ENCODE results near the gene FKBP14.

FKBP14 gene

DNA sequence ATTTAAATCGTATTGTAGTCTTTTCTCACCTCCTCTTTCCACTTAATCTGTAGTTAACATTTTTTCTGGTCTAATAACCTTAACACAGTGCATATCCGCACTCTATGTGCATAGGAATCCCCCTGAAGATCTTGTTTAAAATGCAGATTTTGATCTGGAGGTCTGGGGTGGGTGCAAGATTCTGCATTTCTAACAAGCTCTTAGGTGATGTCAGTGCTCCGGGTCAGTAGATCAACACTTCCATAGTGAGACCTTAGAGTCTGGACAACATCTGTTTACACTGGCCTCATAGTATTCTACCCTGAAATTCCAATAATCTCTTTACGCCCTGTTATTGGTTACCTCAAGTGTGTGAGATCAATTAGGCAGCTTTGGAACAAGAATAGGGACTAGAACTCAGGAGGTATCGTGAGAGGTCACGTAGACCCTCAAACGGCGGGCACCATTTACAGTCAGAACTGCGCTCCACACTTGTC is 1.3 kb upstream of the FKBP14 start:
- Mint-ChIP-seq H3K36me3 (ENCODE audit: insufficient read depth) (peaks cover 13% of the 10 kb centered on the region), H3K4me3 (no peak overlapping the region), H3K9me3 (no peaks in the 10 kb centered on the region), H3K4me1 (ENCODE audit: low read depth in 2 of 2) (peaks cover 20 to 31% of the 10 kb centered on the region in 2 donors), H3K27ac (peak overlapping the region; percentile 86 to 91), H3K27me3 (no peaks in the 10 kb centered on the region)
- ATAC-seq (replicated peaks), result no peak
- peak in 1 of 3 experiments; percentile 2 for DNase-seq

DNA sequence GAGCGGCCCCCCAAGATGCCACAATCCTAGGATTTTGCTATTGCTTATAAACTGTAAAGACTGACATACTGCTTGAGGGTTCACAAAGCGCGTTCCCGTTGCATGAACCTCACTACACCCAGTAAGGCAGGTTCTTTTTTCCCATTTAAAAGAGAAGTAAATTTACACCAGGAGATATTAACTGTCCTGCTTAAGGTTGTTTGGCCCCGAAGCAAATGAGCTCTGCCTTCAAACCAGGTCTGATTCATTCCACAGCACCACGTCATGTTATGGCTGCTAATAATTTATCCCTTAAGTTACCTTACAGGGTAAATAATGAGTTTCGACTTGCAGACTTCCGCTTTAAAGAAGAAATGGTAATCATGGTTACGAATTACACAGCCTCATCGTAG is 559 bp upstream of the FKBP14 start:
- DNase-seq (peak in 2 of 3 experiments; percentile 10 to 14), ATAC-seq (replicated peaks) (peak; percentile 35)

GRCh38 chr7:30023524-30023923 is 3.0 kb downstream of the FKBP14 start:
- Mint-ChIP-seq H3K9me3 (no peaks in the 10 kb centered on the region), H3K27me3 (no peaks in the 10 kb centered on the region), H3K4me3 (no peak overlapping the region), H3K36me3 (ENCODE audit: insufficient read depth) (peaks cover 17% of the 10 kb centered on the region), H3K27ac (no peak overlapping the region), H3K4me1 (ENCODE audit: low read depth in 2 of 2) (peaks cover 15 to 31% of the 10 kb centered on the region in 2 donors)
- ATAC-seq (replicated peaks) (no peak), DNase-seq (no peak)

More for the DNA sequence above, 559 bp upstream of the FKBP14 start:
- Mint-ChIP-seq H3K27ac (peak overlapping the region; percentile 86 to 91), H3K4me1 (ENCODE audit: low read depth in 2 of 2) (peaks cover 20 to 31% of the 10 kb centered on the region in 2 donors), H3K27me3 (no peaks in the 10 kb centered on the region), H3K4me3 (no peak overlapping the region), H3K36me3 (ENCODE audit: insufficient read depth) (peaks cover 13% of the 10 kb centered on the region), H3K9me3 (no peaks in the 10 kb centered on the region)

DNA sequence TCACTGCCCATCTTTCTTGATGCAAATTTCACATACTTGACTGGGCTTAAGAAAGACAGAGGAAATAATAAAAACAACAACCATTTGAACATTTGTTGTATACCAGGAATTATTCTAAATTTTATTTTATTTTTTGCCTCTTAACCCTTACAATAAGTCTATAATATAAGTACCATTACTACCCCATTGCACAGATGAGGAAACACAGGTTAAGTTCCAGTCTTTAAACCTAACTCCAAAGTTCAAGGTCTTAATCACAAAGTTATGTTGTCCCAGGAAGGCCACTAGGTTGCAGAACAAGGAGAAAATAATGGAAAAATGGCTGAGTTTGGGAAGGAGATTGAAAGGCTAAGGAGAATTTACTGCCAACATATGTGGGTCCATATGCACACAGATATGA is 3.5 kb downstream of the FKBP14 start:
- no peak for DNase-seq
- H3K27ac Mint-ChIP-seq, result no peak overlapping the region
- no peak for ATAC-seq (replicated peaks)
- H3K4me1 Mint-ChIP-seq (ENCODE audit: low read depth in 2 of 2), result peaks cover 14 to 30% of the 10 kb centered on the region in 2 donors
- no peaks in the 10 kb centered on the region for H3K27me3 Mint-ChIP-seq
- H3K9me3 Mint-ChIP-seq, result no peaks in the 10 kb centered on the region
- peaks cover 15% of the 10 kb centered on the region for H3K36me3 Mint-ChIP-seq (ENCODE audit: insufficient read depth)
- no peak overlapping the region for H3K4me3 Mint-ChIP-seq

GRCh38 chr7:30020535-30020934 is 6.0 kb downstream of the FKBP14 start:
- Mint-ChIP-seq H3K9me3 (no peaks in the 10 kb centered on the region), H3K36me3 (ENCODE audit: insufficient read depth) (peaks cover 4% of the 10 kb centered on the region), H3K27me3 (no peaks in the 10 kb centered on the region), H3K4me3 (no peak overlapping the region), H3K4me1 (ENCODE audit: low read depth in 2 of 2) (peaks cover 8 to 13% of the 10 kb centered on the region in 2 donors), H3K27ac (no peak overlapping the region)
- ATAC-seq (replicated peaks) (no peak), DNase-seq (no peak)

DNA sequence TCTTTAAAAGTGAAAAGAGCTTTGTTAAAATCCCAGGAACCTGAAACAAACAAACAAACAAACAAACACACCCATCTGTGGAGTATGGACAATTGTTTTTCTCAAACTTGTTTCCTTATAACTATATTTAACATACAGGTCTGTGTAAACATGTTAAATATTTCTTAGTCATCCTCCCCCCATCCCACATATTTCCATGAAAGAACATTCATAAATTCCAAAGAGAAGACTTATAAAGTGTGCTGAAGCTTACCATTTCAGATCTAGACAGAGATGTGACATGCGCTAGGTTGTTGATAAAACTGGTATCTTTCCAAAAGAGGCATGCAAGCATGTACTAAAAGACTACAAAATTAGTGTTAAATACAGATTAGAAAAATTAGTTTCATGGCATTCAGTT is 6.5 kb downstream of the FKBP14 start:
- peaks cover 2 to 8% of the 10 kb centered on the region in 2 donors for H3K4me1 Mint-ChIP-seq (ENCODE audit: low read depth in 2 of 2)
- no peak overlapping the region for H3K4me3 Mint-ChIP-seq
- H3K27me3 Mint-ChIP-seq, result no peaks in the 10 kb centered on the region
- DNase-seq (no peak), ATAC-seq (replicated peaks) (no peak)
- no peak overlapping the region for H3K27ac Mint-ChIP-seq
- peaks cover 6% of the 10 kb centered on the region for H3K36me3 Mint-ChIP-seq (ENCODE audit: insufficient read depth)
- H3K9me3 Mint-ChIP-seq, result no peaks in the 10 kb centered on the region

DNA sequence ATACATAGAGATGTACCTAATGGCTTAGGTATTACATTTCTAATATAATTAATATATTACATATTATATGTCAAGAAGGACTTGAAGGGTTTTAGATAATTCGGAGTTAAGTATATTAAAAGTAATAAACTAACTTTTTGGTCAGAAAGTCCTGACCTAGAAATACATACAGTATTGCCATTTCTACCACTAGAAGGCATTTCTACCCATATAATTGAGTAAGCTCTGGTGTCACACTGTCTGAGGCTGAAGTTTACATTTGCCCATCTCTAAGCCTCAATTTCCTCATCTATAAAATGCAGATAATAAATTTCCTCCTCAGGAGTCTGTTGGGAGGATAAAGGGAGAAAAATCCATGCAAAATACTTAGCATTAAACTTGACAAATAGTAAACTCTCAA is 7.1 kb downstream of the FKBP14 start:
- Mint-ChIP-seq H3K9me3 (no peaks in the 10 kb centered on the region), H3K4me3 (no peak overlapping the region), H3K27ac (no peak overlapping the region), H3K4me1 (ENCODE audit: low read depth in 2 of 2) (peaks cover 2 to 3% of the 10 kb centered on the region in 2 donors), H3K36me3 (ENCODE audit: insufficient read depth) (peaks cover 8% of the 10 kb centered on the region), H3K27me3 (no peaks in the 10 kb centered on the region)
- no peak for DNase-seq
- ATAC-seq (replicated peaks), result no peak

DNA sequence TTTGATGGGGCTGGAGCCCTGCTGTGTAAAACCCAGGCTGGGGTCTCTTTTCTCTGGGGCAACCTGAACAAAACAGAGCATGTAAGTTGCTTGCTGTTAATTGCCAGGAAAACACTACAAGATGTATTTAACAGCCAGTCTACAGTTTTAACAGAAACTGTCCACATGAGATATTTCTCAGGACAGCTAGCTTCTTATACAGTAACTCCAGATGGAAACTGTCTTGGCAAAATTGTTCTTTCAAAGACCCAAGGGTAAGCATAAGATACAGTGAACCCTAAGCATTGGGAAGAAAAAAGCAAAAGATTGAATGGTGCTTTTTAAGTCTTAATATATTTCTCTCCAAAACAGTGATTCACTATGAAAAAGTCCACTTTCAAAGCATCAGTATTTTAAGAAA is 8.1 kb downstream of the FKBP14 start:
- ATAC-seq (replicated peaks), result no peak
- no peak overlapping the region for H3K4me3 Mint-ChIP-seq

DNA sequence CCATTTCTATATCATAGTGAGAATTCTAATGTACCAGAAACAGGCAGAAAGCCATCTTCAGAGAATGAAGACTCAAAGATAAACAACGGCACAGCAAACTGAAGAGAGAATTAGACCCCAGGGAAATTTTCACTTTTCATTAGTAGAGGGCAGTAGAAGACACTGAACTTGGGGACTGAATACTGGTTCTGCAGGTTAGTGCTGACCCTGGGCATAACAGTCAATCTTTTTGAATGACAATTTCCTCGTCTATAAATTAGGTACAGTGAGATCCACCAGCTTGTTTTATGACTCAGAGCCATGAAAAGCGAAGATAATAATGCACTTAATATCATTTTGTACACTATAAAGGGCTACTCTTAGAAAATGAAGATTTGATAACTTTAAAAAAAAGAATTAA is 13.7 kb downstream of the FKBP14 start:
- Mint-ChIP-seq H3K4me1 (ENCODE audit: low read depth in 2 of 2) (no peaks in the 10 kb centered on the region), H3K9me3 (no peaks in the 10 kb centered on the region), H3K36me3 (ENCODE audit: insufficient read depth) (peaks cover 8% of the 10 kb centered on the region), H3K27me3 (no peaks in the 10 kb centered on the region), H3K4me3 (no peak overlapping the region), H3K27ac (no peak overlapping the region)
- ATAC-seq (replicated peaks) (no peak), DNase-seq (no peak)

More for the DNA sequence above, 8.1 kb downstream of the FKBP14 start:
- Mint-ChIP-seq H3K36me3 (ENCODE audit: insufficient read depth) (peaks cover 8% of the 10 kb centered on the region), H3K4me1 (ENCODE audit: low read depth in 2 of 2) (peaks cover 1 to 3% of the 10 kb centered on the region in 2 donors), H3K9me3 (no peaks in the 10 kb centered on the region), H3K27me3 (no peaks in the 10 kb centered on the region), H3K27ac (no peak overlapping the region)
- DNase-seq, result no peak

GRCh38 chr7:30010021-30010420 is 16.5 kb downstream of the FKBP14 start:
- no peak for ATAC-seq (replicated peaks)
- H3K4me1 Mint-ChIP-seq (ENCODE audit: low read depth in 2 of 2), result no peaks in the 10 kb centered on the region

DNA sequence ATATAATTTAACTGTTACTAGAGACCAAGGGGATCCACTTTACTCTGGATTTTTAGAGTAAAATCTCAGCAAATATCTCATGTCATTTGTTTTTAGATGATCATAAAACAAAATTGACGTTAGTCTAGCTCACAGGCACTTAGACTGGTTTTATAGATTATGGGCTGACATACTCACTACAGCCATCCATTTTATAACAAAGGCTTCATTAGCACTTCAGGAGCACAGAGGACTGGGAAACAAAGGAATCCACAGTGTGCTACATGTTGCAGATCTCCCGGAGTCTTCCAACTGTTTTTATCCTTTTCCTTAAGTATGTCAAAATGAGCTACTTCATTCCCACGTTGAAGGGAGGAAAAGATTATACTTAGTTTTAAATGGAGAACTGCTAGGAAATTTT is 21.0 kb downstream of the FKBP14 start:
- Mint-ChIP-seq H3K27me3 (peaks cover 8 to 14% of the 10 kb centered on the region in 2 donors), H3K9me3 (no peaks in the 10 kb centered on the region), H3K4me3 (no peak overlapping the region), H3K4me1 (ENCODE audit: low read depth in 2 of 2) (no peaks in the 10 kb centered on the region), H3K27ac (no peak overlapping the region), H3K36me3 (ENCODE audit: insufficient read depth) (peaks cover 5% of the 10 kb centered on the region)
- DNase-seq (no peak), ATAC-seq (replicated peaks) (no peak)

More at GRCh38 chr7:30010021-30010420, 16.5 kb downstream of the FKBP14 start:
- peaks cover 7% of the 10 kb centered on the region for H3K36me3 Mint-ChIP-seq (ENCODE audit: insufficient read depth)
- H3K4me3 Mint-ChIP-seq, result no peak overlapping the region
- H3K9me3 Mint-ChIP-seq, result no peaks in the 10 kb centered on the region
- no peak overlapping the region for H3K27ac Mint-ChIP-seq
- no peak for DNase-seq
- H3K27me3 Mint-ChIP-seq, result no peaks in the 10 kb centered on the region

- Mint-ChIP-seq H3K27me3 (peaks cover 28 to 37% of the 10 kb centered on the region in 2 donors), H3K36me3 (ENCODE audit: insufficient read depth) (no peaks in the 10 kb centered on the region), H3K27ac (no peak overlapping the region), H3K9me3 (no peaks in the 10 kb centered on the region), H3K4me3 (no peak overlapping the region), H3K4me1 (ENCODE audit: low read depth in 2 of 2) (no peaks in the 10 kb centered on the region)
- ATAC-seq (replicated peaks) (no peak), DNase-seq (no peak)
These were observed 23.4 kb downstream of the FKBP14 start for GRCh38 chr7:30003098-30003497.

GRCh38 chr7:30001998-30002397 is 24.5 kb downstream of the FKBP14 start:
- Mint-ChIP-seq H3K4me1 (ENCODE audit: low read depth in 2 of 2) (no peaks in the 10 kb centered on the region), H3K36me3 (ENCODE audit: insufficient read depth) (no peaks in the 10 kb centered on the region), H3K27ac (no peak overlapping the region), H3K9me3 (no peaks in the 10 kb centered on the region), H3K4me3 (no peak overlapping the region), H3K27me3 (peaks cover 31 to 46% of the 10 kb centered on the region in 2 donors)
- DNase-seq (no peak), ATAC-seq (replicated peaks) (no peak)

GRCh38 chr7:29998489-29998888 is 28.0 kb downstream of the FKBP14 start:
- Mint-ChIP-seq H3K27me3 (peaks cover 41 to 54% of the 10 kb centered on the region in 2 donors), H3K27ac (no peak overlapping the region), H3K36me3 (ENCODE audit: insufficient read depth) (no peaks in the 10 kb centered on the region), H3K4me3 (no peak overlapping the region), H3K4me1 (ENCODE audit: low read depth in 2 of 2) (no peaks in the 10 kb centered on the region), H3K9me3 (peaks cover 2 to 7% of the 10 kb centered on the region in 2 donors)
- DNase-seq (no peak), ATAC-seq (replicated peaks) (no peak)

GRCh38 chr7:29996321-29996720 is 30.2 kb downstream of the FKBP14 start:
- H3K27me3 Mint-ChIP-seq, result peaks cover 53 to 62% of the 10 kb centered on the region in 2 donors
- H3K4me3 Mint-ChIP-seq, result no peak overlapping the region
- DNase-seq, result no peak

More at GRCh38 chr7:29996321-29996720, 30.2 kb downstream of the FKBP14 start:
- H3K4me1 Mint-ChIP-seq (ENCODE audit: low read depth in 2 of 2), result no peaks in the 10 kb centered on the region
- ATAC-seq (replicated peaks), result no peak
- H3K36me3 Mint-ChIP-seq (ENCODE audit: insufficient read depth), result no peaks in the 10 kb centered on the region
- H3K27ac Mint-ChIP-seq, result no peak overlapping the region
- H3K9me3 Mint-ChIP-seq, result peaks cover 2 to 7% of the 10 kb centered on the region in 2 donors

Measured in effector memory CD8-positive, alpha-beta T cell (primary cell).